SK-N-SH (cell line): ENCODE results near the gene WDR41.

ENCODE experiments used
- EZH2phosphoT487 ChIP-seq: fragments of 200-600 bp; sonication (generic); IDR thresholded peaks from 2 replicates; pipeline ENCODE4 v1.6.1; 2017; ENCODE audit warnings: low read depth, mixed run types, mild to moderate bottlenecking, antibody characterized with exemption, moderate library complexity, borderline replicate concordance
- JUND ChIP-seq: IDR thresholded peaks from 2 replicates; pipeline ENCODE4 v1.4.0; 2012
- POLR2AphosphoS5 ChIP-seq: IDR thresholded peaks from 2 replicates; pipeline ENCODE4 v1.6.1; 2012; ENCODE audit warnings: low read depth, low read length
- RXRA ChIP-seq: IDR thresholded peaks from 2 replicates; pipeline ENCODE4 v1.4.0; 2012; ENCODE audit warnings: low read depth, mild to moderate bottlenecking, borderline replicate concordance
- YY1 ChIP-seq: IDR thresholded peaks from 2 replicates; pipeline ENCODE4 v1.4.0; 2012; ENCODE audit warnings: low read depth, mild to moderate bottlenecking
- TF ChIP-seq, protein P1 (sequence below): fragments of 200-600 bp; sonication (generic); IDR thresholded peaks from 2 replicates; pipeline ENCODE4 v1.6.1; 2017; ENCODE audit warnings: antibody characterized with exemption, mild to moderate bottlenecking, moderate library complexity
- TF ChIP-seq, protein P2 (sequence below): fragments of 150-350 bp; IDR thresholded peaks from 2 replicates; pipeline ENCODE4 v1.6.1; 2016; ENCODE audit warnings: mild to moderate bottlenecking, low read depth, low read length

DNA sequence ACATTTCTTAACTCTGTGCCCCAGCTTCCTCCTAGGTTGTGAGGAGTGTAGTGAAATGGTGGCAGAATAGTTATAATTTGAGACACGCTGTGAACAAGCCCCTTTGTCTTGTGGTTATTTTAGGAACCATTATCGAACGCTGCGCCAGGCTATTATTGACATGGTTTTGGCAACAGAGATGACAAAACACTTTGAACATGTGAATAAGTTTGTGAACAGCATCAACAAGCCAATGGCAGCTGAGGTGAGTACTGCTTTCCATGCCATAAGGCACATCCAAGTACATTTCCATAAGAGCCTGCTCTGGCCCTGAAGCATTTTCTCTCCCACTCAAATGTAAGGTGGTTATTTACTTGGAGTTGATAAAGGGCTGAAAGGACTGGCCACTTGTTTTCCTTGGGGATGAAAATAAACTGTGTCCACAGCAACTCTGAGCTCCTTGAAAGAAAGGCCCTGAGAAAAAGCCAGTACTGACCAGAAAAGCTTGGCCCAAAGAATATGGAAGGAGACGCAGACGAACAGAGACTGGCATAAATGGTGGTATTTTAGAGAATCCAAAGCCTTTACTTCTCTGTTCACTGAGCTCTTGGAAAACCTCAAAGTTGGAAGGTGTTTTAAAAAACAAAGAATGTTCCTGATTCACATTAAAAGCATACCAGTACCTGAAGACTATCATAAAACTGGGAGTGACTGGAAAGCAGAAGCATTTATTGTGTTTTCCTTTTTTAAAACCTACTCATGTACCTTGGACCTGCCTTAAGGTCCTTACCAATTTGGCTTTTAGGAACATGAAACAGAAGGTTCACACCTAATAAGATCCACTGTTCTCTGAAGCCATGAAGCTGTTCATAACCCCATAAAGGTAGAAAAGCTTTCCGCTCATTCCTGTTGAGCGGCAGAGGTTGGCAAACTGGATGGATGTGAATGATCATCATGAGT is 72.2 kb downstream of the WDR41 start:
- TF ChIP-seq, protein P1, sequence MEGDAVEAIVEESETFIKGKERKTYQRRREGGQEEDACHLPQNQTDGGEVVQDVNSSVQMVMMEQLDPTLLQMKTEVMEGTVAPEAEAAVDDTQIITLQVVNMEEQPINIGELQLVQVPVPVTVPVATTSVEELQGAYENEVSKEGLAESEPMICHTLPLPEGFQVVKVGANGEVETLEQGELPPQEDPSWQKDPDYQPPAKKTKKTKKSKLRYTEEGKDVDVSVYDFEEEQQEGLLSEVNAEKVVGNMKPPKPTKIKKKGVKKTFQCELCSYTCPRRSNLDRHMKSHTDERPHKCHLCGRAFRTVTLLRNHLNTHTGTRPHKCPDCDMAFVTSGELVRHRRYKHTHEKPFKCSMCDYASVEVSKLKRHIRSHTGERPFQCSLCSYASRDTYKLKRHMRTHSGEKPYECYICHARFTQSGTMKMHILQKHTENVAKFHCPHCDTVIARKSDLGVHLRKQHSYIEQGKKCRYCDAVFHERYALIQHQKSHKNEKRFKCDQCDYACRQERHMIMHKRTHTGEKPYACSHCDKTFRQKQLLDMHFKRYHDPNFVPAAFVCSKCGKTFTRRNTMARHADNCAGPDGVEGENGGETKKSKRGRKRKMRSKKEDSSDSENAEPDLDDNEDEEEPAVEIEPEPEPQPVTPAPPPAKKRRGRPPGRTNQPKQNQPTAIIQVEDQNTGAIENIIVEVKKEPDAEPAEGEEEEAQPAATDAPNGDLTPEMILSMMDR = no peak
- TF ChIP-seq RXRA (no peak), YY1 (no peak), JUND (no peak), EZH2phosphoT487 (no peak), POLR2AphosphoS5 (no peak)
- TF ChIP-seq, protein P2, sequence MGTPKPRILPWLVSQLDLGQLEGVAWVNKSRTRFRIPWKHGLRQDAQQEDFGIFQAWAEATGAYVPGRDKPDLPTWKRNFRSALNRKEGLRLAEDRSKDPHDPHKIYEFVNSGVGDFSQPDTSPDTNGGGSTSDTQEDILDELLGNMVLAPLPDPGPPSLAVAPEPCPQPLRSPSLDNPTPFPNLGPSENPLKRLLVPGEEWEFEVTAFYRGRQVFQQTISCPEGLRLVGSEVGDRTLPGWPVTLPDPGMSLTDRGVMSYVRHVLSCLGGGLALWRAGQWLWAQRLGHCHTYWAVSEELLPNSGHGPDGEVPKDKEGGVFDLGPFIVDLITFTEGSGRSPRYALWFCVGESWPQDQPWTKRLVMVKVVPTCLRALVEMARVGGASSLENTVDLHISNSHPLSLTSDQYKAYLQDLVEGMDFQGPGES = no peak
